Measurements from ENCODE around the gene TMA16. TPM values are rescaled to one million over a fixed set of nuclear protein-coding genes. Genes with fewer than 3 reads are reported as not detected.

Gene TMA16
- total RNA-seq, 1 experiment from 2014 or later = 41.0 TPM

- DNase-seq (ENCODE audit: low read depth in 1 of 2, low spot score in 2 of 2) = no peak
- Histone ChIP-seq H3K27me3 (replicated peaks) (peaks cover 38% of the 10 kb centered on the region), H3K9me3 (replicated peaks) (no peaks in the 10 kb centered on the region), H3K4me1 (replicated peaks) (no peaks in the 10 kb centered on the region), H3K27ac (no peak overlapping the region), H3K36me3 (no peaks in the 10 kb centered on the region), H3K4me3 (no peak overlapping the region)
Observed at GRCh38 chr4:163485589-163485988, 8.9 kb upstream of the TMA16 start.

GRCh38 chr4:163486321-163486720 lies 8.2 kb upstream of the TMA16 start:
- Histone ChIP-seq H3K27me3 (replicated peaks) (peaks cover 39% of the 10 kb centered on the region), H3K4me1 (replicated peaks) (no peaks in the 10 kb centered on the region), H3K27ac (no peak overlapping the region), H3K36me3 (no peaks in the 10 kb centered on the region), H3K9me3 (replicated peaks) (no peaks in the 10 kb centered on the region), H3K4me3 (no peak overlapping the region)
- no peak for DNase-seq (ENCODE audit: low read depth in 1 of 2, low spot score in 2 of 2)

GRCh38 chr4:163489929-163490328 lies 4.6 kb upstream of the TMA16 start:
- Histone ChIP-seq H3K4me3 (no peak overlapping the region), H3K9me3 (replicated peaks) (no peaks in the 10 kb centered on the region), H3K27ac (no peak overlapping the region), H3K4me1 (replicated peaks) (no peaks in the 10 kb centered on the region), H3K36me3 (no peaks in the 10 kb centered on the region), H3K27me3 (replicated peaks) (peaks cover 17% of the 10 kb centered on the region)
- DNase-seq (ENCODE audit: low read depth in 1 of 2, low spot score in 2 of 2) = no peak

- Histone ChIP-seq H3K36me3 (peaks cover 4% of the 10 kb centered on the region; the same call in 1 of the 2 replicates), H3K4me1 (replicated peaks) (peaks cover 5% of the 10 kb centered on the region), H3K27ac (no peak overlapping the region), H3K4me3 (no peak overlapping the region), H3K27me3 (replicated peaks) (peaks cover 11% of the 10 kb centered on the region), H3K9me3 (replicated peaks) (no peaks in the 10 kb centered on the region)
- DNase-seq (ENCODE audit: low read depth in 1 of 2, low spot score in 2 of 2) = peak in 1 of 2 experiments; percentile 4
Observed at GRCh38 chr4:163492951-163493504, 1.5 kb upstream of the TMA16 start.

- H3K36me3 ChIP-seq = peaks cover 4% of the 10 kb centered on the region; the same call in 1 of the 2 replicates
- peak overlapping the region; percentile 73 for H3K4me3 ChIP-seq
- no peaks in the 10 kb centered on the region for H3K9me3 ChIP-seq (replicated peaks)
- DNase-seq (ENCODE audit: low read depth in 1 of 2, low spot score in 2 of 2) = no peak
- H3K27ac ChIP-seq = peak overlapping the region; percentile 79
- H3K4me1 ChIP-seq (replicated peaks) = peaks cover 5% of the 10 kb centered on the region
- H3K27me3 ChIP-seq (replicated peaks) = peaks cover 10% of the 10 kb centered on the region; the same call in 1 of the 2 replicates
Observed at GRCh38 chr4:163493643-163494359, 689 bp upstream of the TMA16 start.

- H3K4me3 ChIP-seq = peak overlapping the region; percentile 73
- DNase-seq (ENCODE audit: low read depth in 1 of 2, low spot score in 2 of 2) = peak in 1 of 2 experiments; percentile 2
- peaks cover 5% of the 10 kb centered on the region; the same call in 1 of the 2 replicates for H3K27me3 ChIP-seq (replicated peaks)
- peaks cover 5% of the 10 kb centered on the region for H3K4me1 ChIP-seq (replicated peaks)
- no peak overlapping the region for H3K27ac ChIP-seq
- H3K9me3 ChIP-seq (replicated peaks) = no peaks in the 10 kb centered on the region
- peaks cover 4% of the 10 kb centered on the region; the same call in 1 of the 2 replicates for H3K36me3 ChIP-seq
Observed at GRCh38 chr4:163495900-163496299, 1.4 kb downstream of the TMA16 start.

GRCh38 chr4:163500586-163500985 lies 6.1 kb downstream of the TMA16 start:
- Histone ChIP-seq H3K9me3 (replicated peaks) (no peaks in the 10 kb centered on the region), H3K4me3 (no peak overlapping the region), H3K27ac (no peak overlapping the region), H3K36me3 (peaks cover 9% of the 10 kb centered on the region), H3K27me3 (replicated peaks) (no peaks in the 10 kb centered on the region), H3K4me1 (replicated peaks) (peaks cover 5% of the 10 kb centered on the region)
- DNase-seq (ENCODE audit: low read depth in 1 of 2, low spot score in 2 of 2) = no peak

GRCh38 chr4:163505374-163505773 lies 10.9 kb downstream of the TMA16 start:
- H3K4me1 ChIP-seq (replicated peaks) = no peaks in the 10 kb centered on the region
- no peaks in the 10 kb centered on the region for H3K9me3 ChIP-seq (replicated peaks)
- no peak overlapping the region for H3K4me3 ChIP-seq
- H3K36me3 ChIP-seq = peaks cover 36% of the 10 kb centered on the region
- H3K27me3 ChIP-seq (replicated peaks) = no peaks in the 10 kb centered on the region
- no peak overlapping the region for H3K27ac ChIP-seq
- DNase-seq (ENCODE audit: low read depth in 1 of 2, low spot score in 2 of 2) = no peak

- no peaks in the 10 kb centered on the region for H3K27me3 ChIP-seq (replicated peaks)
- H3K27ac ChIP-seq = no peak overlapping the region
- no peak for DNase-seq (ENCODE audit: low read depth in 1 of 2, low spot score in 2 of 2)
- peaks cover 59% of the 10 kb centered on the region for H3K36me3 ChIP-seq
- no peak overlapping the region for H3K4me3 ChIP-seq
- H3K9me3 ChIP-seq (replicated peaks) = no peaks in the 10 kb centered on the region
- H3K4me1 ChIP-seq (replicated peaks) = no peaks in the 10 kb centered on the region
Observed at GRCh38 chr4:163515198-163515597, 20.7 kb downstream of the TMA16 start.

- DNase-seq (ENCODE audit: low read depth in 1 of 2, low spot score in 2 of 2) = no peak
- H3K27ac ChIP-seq = no peak overlapping the region
- no peaks in the 10 kb centered on the region; the same call in 1 of the 2 replicates for H3K4me1 ChIP-seq (replicated peaks)
- no peaks in the 10 kb centered on the region for H3K9me3 ChIP-seq (replicated peaks)
- H3K4me3 ChIP-seq = no peak overlapping the region
- peaks cover 51% of the 10 kb centered on the region for H3K36me3 ChIP-seq
- no peaks in the 10 kb centered on the region for H3K27me3 ChIP-seq (replicated peaks)
Observed at GRCh38 chr4:163523791-163524365, 29.4 kb downstream of the TMA16 start.

- H3K27ac ChIP-seq = no peak overlapping the region
- H3K4me1 ChIP-seq (replicated peaks) = no peaks in the 10 kb centered on the region; the same call in 1 of the 2 replicates
- peaks cover 44% of the 10 kb centered on the region for H3K36me3 ChIP-seq
- H3K9me3 ChIP-seq (replicated peaks) = no peaks in the 10 kb centered on the region
- no peak overlapping the region for H3K4me3 ChIP-seq
- no peak for DNase-seq (ENCODE audit: low read depth in 1 of 2, low spot score in 2 of 2)
- no peaks in the 10 kb centered on the region for H3K27me3 ChIP-seq (replicated peaks)
Observed at GRCh38 chr4:163525982-163526381, 31.5 kb downstream of the TMA16 start.

- DNase-seq (ENCODE audit: low read depth in 1 of 2, low spot score in 2 of 2) = no peak
- peaks cover 38% of the 10 kb centered on the region for H3K36me3 ChIP-seq
- H3K27me3 ChIP-seq (replicated peaks) = no peaks in the 10 kb centered on the region
- H3K4me3 ChIP-seq = no peak overlapping the region
- H3K27ac ChIP-seq = no peak overlapping the region
- no peaks in the 10 kb centered on the region for H3K9me3 ChIP-seq (replicated peaks)
- H3K4me1 ChIP-seq (replicated peaks) = no peaks in the 10 kb centered on the region; the same call in 1 of the 2 replicates
Observed at GRCh38 chr4:163527172-163527571, 32.7 kb downstream of the TMA16 start.

GRCh38 chr4:163528653-163529052 lies 34.2 kb downstream of the TMA16 start:
- peaks cover 31% of the 10 kb centered on the region for H3K36me3 ChIP-seq
- no peak overlapping the region for H3K27ac ChIP-seq
- H3K27me3 ChIP-seq (replicated peaks) = no peaks in the 10 kb centered on the region
- no peak overlapping the region for H3K4me3 ChIP-seq
- no peak for DNase-seq (ENCODE audit: low read depth in 1 of 2, low spot score in 2 of 2)
- H3K4me1 ChIP-seq (replicated peaks) = no peaks in the 10 kb centered on the region; the same call in 1 of the 2 replicates
- no peaks in the 10 kb centered on the region for H3K9me3 ChIP-seq (replicated peaks)

GRCh38 chr4:163534056-163534455 lies 39.6 kb downstream of the TMA16 start:
- H3K36me3 ChIP-seq = peaks cover 4% of the 10 kb centered on the region
- no peaks in the 10 kb centered on the region for H3K9me3 ChIP-seq (replicated peaks)
- no peak for DNase-seq (ENCODE audit: low read depth in 1 of 2, low spot score in 2 of 2)
- no peaks in the 10 kb centered on the region for H3K4me1 ChIP-seq (replicated peaks)
- H3K27me3 ChIP-seq (replicated peaks) = no peaks in the 10 kb centered on the region
- no peak overlapping the region for H3K4me3 ChIP-seq
- H3K27ac ChIP-seq = no peak overlapping the region

Data from SJSA1 (cell line).